T-cell (primary cell): ENCODE measurements around the gene BRI3. TPM values are rescaled to one million over a fixed set of nuclear protein-coding genes. Genes with fewer than 3 reads are reported as not detected.
"Not testable (repeated sequence)": the region's sequence is repeated elsewhere in the genome, so short reads cannot be mapped to it uniquely, and the experiment has no call there.

Source experiments
- ATAC-seq, 4 experiments: fragments of 200-7000 bp in 3 of 4; fragments of 150-1000 bp in 1 of 4; cut with Tn5 transposase; replicated peaks in 1 of 4; 1 replicate in 3 of 4; 2 replicates in 1 of 4; pipeline ENCODE4 v1.10.0; 2021; ENCODE audit warnings: moderate library complexity in 3 of 4, mild to moderate bottlenecking in 2 of 4, moderate number of reproducible peaks in 1 of 4
- CTCF ChIA-PET, 2 donors: fragments of 300-600 bp; sonication (Branson Sonifier 250); formaldehyde crosslinking; loops; one replicate each; lab custom pipeline; 2022; ENCODE audit warnings: antibody characterized with exemption in 2 of 2; lab: Charles Lee
- POLR2A ChIA-PET, 2 donors: fragments of 300-600 bp; sonication (Branson Sonifier 250); formaldehyde crosslinking; loops; one replicate each; lab custom pipeline; 2022; ENCODE audit warnings: antibody characterized with exemption in 2 of 2; lab: Charles Lee
- DNase-seq, 35 experiments: peaks; one replicate each; pipeline versions ENCODE4 v3.0.0 to v3.0.0-alpha.2; 2013 to 2023
- H3K27ac ChIP-seq: one replicate; pipeline ENCODE4 v1.5.1; 2013; ENCODE audit warnings: low read length
- H3K27me3 ChIP-seq, 2 experiments: replicated peaks in 1 of 2; 1 replicate in 1 of 2; 2 replicates in 1 of 2; pipeline versions ENCODE4 v1.6.1 to v1.7.0; 2013; ENCODE audit warnings: low read length in 1 of 2, mixed read lengths in 1 of 2; ENCODE audit not compliant: control insufficient read depth in 2 of 2, insufficient read depth in 2 of 2; ENCODE audit errors: extremely low read depth in 1 of 2
- H3K36me3 ChIP-seq, 2 donors: 1 replicate in 1 of 2; 2 replicates in 1 of 2; pipeline versions ENCODE4 v1.6.1 to v1.7.0; 2013; ENCODE audit warnings: low read length in 1 of 2; ENCODE audit not compliant: control insufficient read depth in 2 of 2, insufficient read depth in 1 of 2; ENCODE audit errors: extremely low read depth in 1 of 2
- H3K4me1 ChIP-seq, 2 experiments: 1 replicate in 1 of 2; 2 replicates in 1 of 2; pipeline versions ENCODE4 v1.6.1 to v1.7.0; 2013; ENCODE audit warnings: low read length in 2 of 2, mixed read lengths in 1 of 2; ENCODE audit not compliant: insufficient read depth in 2 of 2, control insufficient read depth in 1 of 2; ENCODE audit errors: extremely low read depth in 1 of 2
- H3K4me3 ChIP-seq, 2 donors: 1 replicate in 1 of 2; 2 replicates in 1 of 2; pipeline versions ENCODE4 v1.5.1 to v1.7.0; 2013; ENCODE audit warnings: mild to moderate bottlenecking in 2 of 2, low read length in 1 of 2, moderate library complexity in 1 of 2; ENCODE audit not compliant: control insufficient read depth in 1 of 2; ENCODE audit errors: extremely low read depth in 1 of 2
- H3K9me3 ChIP-seq: 2 replicates; pipeline ENCODE4 v1.7.0; 2013
- H3K27ac Mint-ChIP-seq, 2 donors: one replicate each; pipeline ENCODE4 v1.8.0; 2020 to 2021; ENCODE audit warnings: mild to moderate bottlenecking in 2 of 2, mixed read lengths in 2 of 2
- H3K27me3 Mint-ChIP-seq, 2 donors: one replicate each; pipeline ENCODE4 v1.8.0; 2021 to 2022; ENCODE audit warnings: mixed read lengths in 2 of 2
- H3K36me3 Mint-ChIP-seq: one replicate; pipeline ENCODE4 v1.8.0; 2021; ENCODE audit warnings: mixed read lengths
- H3K4me1 Mint-ChIP-seq, 3 donors: one replicate each; pipeline ENCODE4 v1.8.0; 2020 to 2022; ENCODE audit warnings: mixed read lengths in 3 of 3, mild to moderate bottlenecking in 1 of 3
- H3K4me3 Mint-ChIP-seq, 3 donors: one replicate each; pipeline ENCODE4 v1.8.0; 2020 to 2022; ENCODE audit warnings: mild to moderate bottlenecking in 3 of 3, mixed read lengths in 3 of 3, moderate library complexity in 3 of 3
- H3K9me3 Mint-ChIP-seq, 3 donors: one replicate each; pipeline ENCODE4 v1.8.0; 2020 to 2022; ENCODE audit warnings: mixed read lengths in 3 of 3
- WGBS: methylation state at CpG from one replicate; pipeline ENCODE4 v1.1.5; 2013; ENCODE audit warnings: missing lambda C conversion rate; ENCODE audit not compliant: insufficient coverage; 5-methylcytosine and 5-hydroxymethylcytosine counted together
- total RNA-seq, 35 experiments: library from RNA in 6 of 35; stranded (reverse) in 6 of 35; fragments of 120-200 nt in 1 of 35; gene quantifications; one replicate each; pipeline versions ENCODE4 v1.2.1 to v1.2.4 and lab custom pipeline; 2013 to 2026

BRI3 gene
- total RNA-seq, 5 donors from 2014 or later (not counting 1 experiment from before 2014, with no cell fraction given) = 53.4 to 73.0 (median 61.2) TPM

- Mint-ChIP-seq H3K9me3 (no peaks in the 10 kb centered on the region), H3K27ac (no peak overlapping the region), H3K4me1 (peaks cover 0 to 2% (median 0%) of the 10 kb centered on the region in 3 donors), H3K27me3 (no peaks in the 10 kb centered on the region), H3K4me3 (no peak overlapping the region), H3K36me3 (no peaks in the 10 kb centered on the region)
- Histone ChIP-seq H3K27me3 (peaks cover 0 to 3% of the 10 kb centered on the region in 2 experiments), H3K27ac (no peak overlapping the region), H3K4me3 (no peak overlapping the region), H3K36me3 (no peaks in the 10 kb centered on the region), H3K9me3 (no peaks in the 10 kb centered on the region), H3K4me1 (no peaks in the 10 kb centered on the region)
- DNase-seq (no peak), ATAC-seq (no peak)
- POLR2A ChIA-PET = no interaction called here
- CTCF ChIA-PET = no interaction called here
- WGBS = 84% methylated on average over 9 of the region's 11 CpGs
These were observed 33.0 kb downstream of the BRI3 start for GRCh38 chr7:98314469-98314868.

- no peak overlapping the region for H3K27ac Mint-ChIP-seq
- peaks cover 0 to 2% (median 0%) of the 10 kb centered on the region in 3 donors for H3K4me1 Mint-ChIP-seq
- no peaks in the 10 kb centered on the region for H3K36me3 Mint-ChIP-seq
- H3K27me3 Mint-ChIP-seq = no peaks in the 10 kb centered on the region
- Histone ChIP-seq H3K36me3 (no peaks in the 10 kb centered on the region), H3K9me3 (no peaks in the 10 kb centered on the region), H3K4me1 (no peaks in the 10 kb centered on the region), H3K4me3 (no peak overlapping the region), H3K27ac (no peak overlapping the region), H3K27me3 (peaks cover 0 to 3% of the 10 kb centered on the region in 2 experiments)
- DNase-seq (no peak), ATAC-seq (no peak)
- ChIA-PET POLR2A (no interaction called here), CTCF (no interaction called here)
- 86% methylated on average over 5 of the region's 13 CpGs for WGBS
- no peak overlapping the region for H3K4me3 Mint-ChIP-seq
- no peaks in the 10 kb centered on the region for H3K9me3 Mint-ChIP-seq
These were observed 34.0 kb downstream of the BRI3 start for GRCh38 chr7:98315318-98315993.

GRCh38 chr7:98315994-98316527 is 34.6 kb downstream of the BRI3 start:
- DNase-seq, H3K27ac ChIP-seq, H3K36me3 ChIP-seq, H3K36me3 Mint-ChIP-seq, H3K27me3 Mint-ChIP-seq, ATAC-seq, H3K27me3 ChIP-seq, POLR2A ChIA-PET, CTCF ChIA-PET, H3K4me3 ChIP-seq, H3K9me3 ChIP-seq, H3K4me1 ChIP-seq, H3K4me1 Mint-ChIP-seq, H3K27ac Mint-ChIP-seq, H3K9me3 Mint-ChIP-seq, H3K4me3 Mint-ChIP-seq: not testable (repeated sequence)
- WGBS = no CpG with 5 or more reads among the region's 4 CpGs

GRCh38 chr7:98317366-98318040 is 36.0 kb downstream of the BRI3 start:
- no peak for ATAC-seq

GRCh38 chr7:98319176-98319575 is 37.7 kb downstream of the BRI3 start:
- Mint-ChIP-seq H3K36me3 (no peaks in the 10 kb centered on the region), H3K27me3 (peaks cover 7 to 11% of the 10 kb centered on the region in 2 donors), H3K4me1 (peaks cover 0 to 2% (median 0%) of the 10 kb centered on the region in 3 donors), H3K9me3 (no peaks in the 10 kb centered on the region), H3K27ac (no peak overlapping the region), H3K4me3 (no peak overlapping the region)
- WGBS = 91% methylated on average over 7 of the region's 9 CpGs
- no peaks in the 10 kb centered on the region for H3K9me3 ChIP-seq
- H3K36me3 ChIP-seq = no peaks in the 10 kb centered on the region
- ATAC-seq (no peak), DNase-seq (no peak)
- no peaks in the 10 kb centered on the region for H3K4me1 ChIP-seq
- ChIA-PET CTCF (no interaction called here), POLR2A (no interaction called here)
- no peak overlapping the region for H3K27ac ChIP-seq
- peaks cover 0 to 24% of the 10 kb centered on the region in 2 experiments for H3K27me3 ChIP-seq
- H3K4me3 ChIP-seq = no peak overlapping the region

More at GRCh38 chr7:98317366-98318040, 36.0 kb downstream of the BRI3 start:
- ChIA-PET POLR2A (no interaction called here), CTCF (no interaction called here)
- no peak overlapping the region for H3K4me3 Mint-ChIP-seq
- Histone ChIP-seq H3K27ac (no peak overlapping the region), H3K27me3 (peaks cover 0 to 15% of the 10 kb centered on the region in 2 experiments), H3K9me3 (no peaks in the 10 kb centered on the region), H3K4me1 (no peaks in the 10 kb centered on the region), H3K4me3 (no peak overlapping the region), H3K36me3 (no peaks in the 10 kb centered on the region)
- H3K36me3 Mint-ChIP-seq = no peaks in the 10 kb centered on the region
- H3K4me1 Mint-ChIP-seq = peaks cover 0 to 2% (median 0%) of the 10 kb centered on the region in 3 donors
- no peaks in the 10 kb centered on the region for H3K9me3 Mint-ChIP-seq
- 80% methylated on average over 11 of the region's 14 CpGs for WGBS
- no peak overlapping the region for H3K27ac Mint-ChIP-seq
- H3K27me3 Mint-ChIP-seq = peaks cover under 1 to 3% of the 10 kb centered on the region in 2 donors
- no peak for DNase-seq

GRCh38 chr7:98321301-98321700 is 39.8 kb downstream of the BRI3 start:
- ChIA-PET POLR2A (no interaction called here), CTCF (interaction anchor here in 1 of 2 donors (0.7 kb wide), 1 partner anchor 175 kb away, joined by 3 read pairs; no protein-coding TSS in a partner anchor)
- Mint-ChIP-seq H3K9me3 (no peaks in the 10 kb centered on the region), H3K27me3 (peaks cover 7 to 11% of the 10 kb centered on the region in 2 donors), H3K36me3 (no peaks in the 10 kb centered on the region), H3K27ac (no peak overlapping the region), H3K4me1 (no peaks in the 10 kb centered on the region), H3K4me3 (no peak overlapping the region)
- no peaks in the 10 kb centered on the region for H3K36me3 ChIP-seq
- DNase-seq (no peak), ATAC-seq (no peak)
- H3K27me3 ChIP-seq = peaks cover 0 to 24% of the 10 kb centered on the region in 2 experiments
- no peak overlapping the region for H3K27ac ChIP-seq
- H3K9me3 ChIP-seq = no peaks in the 10 kb centered on the region
- WGBS = 83% methylated on average over 9 of the region's 10 CpGs
- H3K4me1 ChIP-seq = no peaks in the 10 kb centered on the region
- no peak overlapping the region for H3K4me3 ChIP-seq
